RWPE2 (cell line): ENCODE data around the gene PI4K2A.
A peak's percentile ranks its signal among the peaks of the same experiment; 100 is the strongest.

Experiments used
- ATAC-seq: fragments of 200-7000 bp; cut with Tn5 transposase; 3 replicates; pipeline ENCODE4 v1.9.1; 2021; ENCODE audit warnings: low read depth
- DNase-seq: peaks from one replicate; pipeline ENCODE4 v3.0.0-alpha.2; 2020; ENCODE audit warnings: low spot score
- H3K27ac ChIP-seq: fragments of 450-650 bp; 2 replicates; pipeline ENCODE4 v1.5.1; 2017; ENCODE audit warnings: mild to moderate bottlenecking; ENCODE audit not compliant: poor library complexity, severe bottlenecking
- H3K27me3 ChIP-seq: fragments of 250-450 bp; sonication (Bioruptor Pico); 2 replicates; pipeline ENCODE4 v1.5.1; 2021; ENCODE audit warnings: mild to moderate bottlenecking, moderate library complexity; ENCODE audit not compliant: insufficient read depth, poor library complexity, severe bottlenecking
- H3K36me3 ChIP-seq: fragments of 250-450 bp; sonication (Bioruptor Pico); 2 replicates; pipeline ENCODE4 v1.5.1; 2020; ENCODE audit warnings: low read depth, mild to moderate bottlenecking, moderate library complexity
- H3K4me1 ChIP-seq: fragments of 250-450 bp; sonication (Bioruptor Pico); 2 replicates; pipeline ENCODE4 v1.5.1; 2021; ENCODE audit warnings: mild to moderate bottlenecking, moderate library complexity; ENCODE audit not compliant: insufficient read depth, poor library complexity, severe bottlenecking
- H3K4me3 ChIP-seq: fragments of 250-450 bp; sonication (Bioruptor Pico); 2 replicates; pipeline ENCODE4 v1.5.1; 2021; ENCODE audit warnings: mild to moderate bottlenecking, moderate library complexity; ENCODE audit not compliant: severe bottlenecking
- H3K9me3 ChIP-seq: fragments of 250-450 bp; sonication (Bioruptor Pico); 2 replicates; pipeline ENCODE4 v1.5.1; 2021; ENCODE audit warnings: mild to moderate bottlenecking, moderate library complexity; ENCODE audit not compliant: severe bottlenecking
- CTCF ChIP-seq: fragments of 450-650 bp; IDR thresholded peaks from one replicate; pipeline ENCODE4 v1.5.1; 2017; ENCODE audit warnings: mild to moderate bottlenecking, moderate library complexity; ENCODE audit not compliant: poor library complexity, severe bottlenecking

Gene PI4K2A

GRCh38 chr10:97673736-97674525, 33.5 kb downstream of the PI4K2A start:
- TF ChIP-seq CTCF: no peak
- DNase-seq: no peak
- ATAC-seq: peak; percentile 56
- no peaks in the 10 kb centered on the region for H3K27me3 ChIP-seq
- no peak overlapping the region for H3K4me3 ChIP-seq
- H3K9me3 ChIP-seq: no peaks in the 10 kb centered on the region
- H3K36me3 ChIP-seq: peaks cover 92% of the 10 kb centered on the region
- H3K4me1 ChIP-seq: peaks cover 5% of the 10 kb centered on the region
- H3K27ac ChIP-seq: peak overlapping the region; percentile 10

GRCh38 chr10:97675222-97675621, 34.8 kb downstream of the PI4K2A start:
- Histone ChIP-seq H3K27ac (no peak overlapping the region), H3K4me3 (no peak overlapping the region), H3K4me1 (peaks cover 5% of the 10 kb centered on the region), H3K27me3 (no peaks in the 10 kb centered on the region), H3K36me3 (peaks cover 92% of the 10 kb centered on the region), H3K9me3 (no peaks in the 10 kb centered on the region)
- ATAC-seq (no peak), DNase-seq (no peak)
- TF ChIP-seq CTCF: no peak

- H3K4me1 ChIP-seq: peaks cover 5% of the 10 kb centered on the region
- H3K27me3 ChIP-seq: no peaks in the 10 kb centered on the region
- no peaks in the 10 kb centered on the region for H3K9me3 ChIP-seq
- H3K4me3 ChIP-seq: no peak overlapping the region
- TF ChIP-seq CTCF: peak; percentile 92
- H3K27ac ChIP-seq: peak overlapping the region; percentile 19
- H3K36me3 ChIP-seq: peaks cover 92% of the 10 kb centered on the region
- DNase-seq (no peak), ATAC-seq (peak; percentile 67)
Measured at GRCh38 chr10:97676770-97677581, 36.5 kb downstream of the PI4K2A start.

- no peak overlapping the region for H3K4me3 ChIP-seq
- no peak for ATAC-seq
- TF ChIP-seq CTCF: no peak
- no peak overlapping the region for H3K27ac ChIP-seq
- H3K36me3 ChIP-seq: peaks cover 86% of the 10 kb centered on the region
- H3K4me1 ChIP-seq: peaks cover 6% of the 10 kb centered on the region
- DNase-seq: no peak
- H3K27me3 ChIP-seq: no peaks in the 10 kb centered on the region
- no peaks in the 10 kb centered on the region for H3K9me3 ChIP-seq
Measured at GRCh38 chr10:97679594-97679993, 39.1 kb downstream of the PI4K2A start.
